ENCODE data around the gene PRXL2B. TPM values are rescaled to one million over a fixed set of nuclear protein-coding genes. Genes with fewer than 3 reads are reported as not detected.

Gene PRXL2B
- total and polyA plus RNA-seq, 4 donors, result 4.6 to 10.2 (median 8.1) TPM

DNA sequence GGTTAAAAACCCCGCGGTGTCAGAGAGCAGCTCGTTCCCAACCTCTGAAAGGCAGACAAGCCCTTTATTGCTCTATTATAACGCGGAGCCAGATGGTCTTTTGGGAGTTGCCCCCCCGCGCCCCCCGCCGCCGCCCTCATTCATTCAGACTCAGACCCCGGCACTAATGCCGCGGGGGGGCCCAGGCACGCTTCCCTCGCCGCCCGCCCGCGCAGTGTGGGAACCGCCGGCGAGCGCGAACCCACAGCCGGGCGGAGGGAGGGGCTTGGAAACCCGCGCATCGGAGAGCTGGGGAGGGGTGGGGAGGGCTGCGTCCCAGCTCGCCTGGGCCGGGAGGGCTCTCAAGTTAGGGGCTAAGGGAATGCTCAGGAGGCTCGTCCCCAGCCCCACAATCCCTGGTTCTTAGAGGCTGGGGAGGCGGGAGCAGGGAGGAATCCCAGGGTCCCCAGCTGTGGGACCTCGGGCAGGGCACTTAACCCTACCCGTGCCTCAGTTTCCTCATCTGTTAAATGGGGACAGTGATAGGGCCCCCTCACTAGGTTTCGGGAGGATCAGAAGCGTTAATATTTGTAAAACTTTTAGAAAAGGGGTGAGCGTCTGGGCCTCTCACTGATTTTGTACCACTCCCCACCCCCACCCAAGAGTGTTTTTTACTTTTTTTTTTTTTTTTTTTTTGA is 45.6 kb upstream of the PRXL2B start:
- Histone ChIP-seq H3K36me3 (ENCODE audit: control insufficient read depth in 4 of 4, insufficient read depth in 3 of 4, low read depth in 1 of 4, low read length in 3 of 4) (no peaks in the 10 kb centered on the region), H3K27ac (ENCODE audit: low read depth in 1 of 2, low read length in 2 of 2) (no peak overlapping the region), H3K4me3 (ENCODE audit: low read depth in 1 of 3, low read length in 3 of 3) (no peak overlapping the region), H3K27me3 (ENCODE audit: control insufficient read depth in 4 of 4, insufficient read depth in 4 of 4, low read length in 3 of 4) (no peaks in the 10 kb centered on the region), H3K4me1 (ENCODE audit: control insufficient read depth in 4 of 4, insufficient read depth in 4 of 4, low read length in 3 of 4) (peaks cover 0 to 18% (median 6%) of the 10 kb centered on the region in 4 donors), H3K9me3 (ENCODE audit: control insufficient read depth in 4 of 4, low read length in 3 of 4) (no peaks in the 10 kb centered on the region), H3K9ac (ENCODE audit: low read depth in 1 of 2, low read length in 2 of 2) (no peak overlapping the region)
- no peak for TF ChIP-seq RAD21 (IDR thresholded peaks at IDR 0.05)
- no peak for TF ChIP-seq HNF4A (conservative IDR thresholded peaks at IDR 0.05)
- no peak for TF ChIP-seq NR2F2 (IDR thresholded peaks at IDR 0.05)
- no peak for TF ChIP-seq YY1 (IDR thresholded peaks at IDR 0.05)
- no peak for TF ChIP-seq GABPA (IDR thresholded peaks at IDR 0.05 in 1 of 2, conservative IDR thresholded peaks at IDR 0.05 in 1 of 2)
- TF ChIP-seq, protein P1, sequence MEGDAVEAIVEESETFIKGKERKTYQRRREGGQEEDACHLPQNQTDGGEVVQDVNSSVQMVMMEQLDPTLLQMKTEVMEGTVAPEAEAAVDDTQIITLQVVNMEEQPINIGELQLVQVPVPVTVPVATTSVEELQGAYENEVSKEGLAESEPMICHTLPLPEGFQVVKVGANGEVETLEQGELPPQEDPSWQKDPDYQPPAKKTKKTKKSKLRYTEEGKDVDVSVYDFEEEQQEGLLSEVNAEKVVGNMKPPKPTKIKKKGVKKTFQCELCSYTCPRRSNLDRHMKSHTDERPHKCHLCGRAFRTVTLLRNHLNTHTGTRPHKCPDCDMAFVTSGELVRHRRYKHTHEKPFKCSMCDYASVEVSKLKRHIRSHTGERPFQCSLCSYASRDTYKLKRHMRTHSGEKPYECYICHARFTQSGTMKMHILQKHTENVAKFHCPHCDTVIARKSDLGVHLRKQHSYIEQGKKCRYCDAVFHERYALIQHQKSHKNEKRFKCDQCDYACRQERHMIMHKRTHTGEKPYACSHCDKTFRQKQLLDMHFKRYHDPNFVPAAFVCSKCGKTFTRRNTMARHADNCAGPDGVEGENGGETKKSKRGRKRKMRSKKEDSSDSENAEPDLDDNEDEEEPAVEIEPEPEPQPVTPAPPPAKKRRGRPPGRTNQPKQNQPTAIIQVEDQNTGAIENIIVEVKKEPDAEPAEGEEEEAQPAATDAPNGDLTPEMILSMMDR (IDR thresholded peaks at IDR 0.05; ENCODE audit: low read depth, low read length, missing input control), result no peak
- TF ChIP-seq, protein P2, sequence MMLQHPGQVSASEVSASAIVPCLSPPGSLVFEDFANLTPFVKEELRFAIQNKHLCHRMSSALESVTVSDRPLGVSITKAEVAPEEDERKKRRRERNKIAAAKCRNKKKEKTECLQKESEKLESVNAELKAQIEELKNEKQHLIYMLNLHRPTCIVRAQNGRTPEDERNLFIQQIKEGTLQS (IDR thresholded peaks at IDR 0.05), result no peak
- no peak for TF ChIP-seq HNF4G (IDR thresholded peaks at IDR 0.05)
- DNase-seq (ENCODE audit: low spot score), result no peak
- 16% methylated on average over 39 of the region's 39 CpGs for WGBS

DNA sequence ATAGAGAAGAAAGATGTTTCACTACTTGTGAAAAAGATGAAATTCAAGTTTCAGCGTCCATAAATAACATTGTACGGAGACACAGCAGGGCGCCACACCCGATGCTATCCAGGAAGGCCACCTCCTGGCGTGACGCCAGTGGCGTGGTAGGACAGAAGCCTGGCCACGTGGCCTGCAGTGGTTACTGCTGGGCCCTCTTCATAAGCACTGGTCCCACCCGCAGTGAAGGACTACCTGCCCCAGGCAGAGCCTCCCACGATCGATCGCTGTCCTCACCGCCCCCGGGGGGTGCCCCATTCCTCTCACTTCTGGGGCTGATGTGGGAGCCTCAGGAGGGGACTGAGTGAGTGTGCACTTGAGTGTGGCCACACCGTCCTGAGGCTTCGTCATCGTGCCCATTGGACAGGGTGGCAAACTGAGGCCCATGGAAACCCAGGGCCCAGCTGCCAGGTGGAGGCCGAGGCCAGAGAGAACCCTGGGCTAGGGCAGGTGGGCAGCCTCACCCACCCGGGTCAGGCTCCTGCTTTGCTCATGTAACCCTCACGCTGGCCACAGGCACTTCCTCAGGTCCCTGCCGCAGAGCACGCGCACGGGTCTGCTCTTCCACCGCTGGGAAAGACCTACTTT is 44.8 kb upstream of the PRXL2B start:
- Histone ChIP-seq H3K4me1 (ENCODE audit: control insufficient read depth in 4 of 4, insufficient read depth in 4 of 4, low read length in 3 of 4) (peaks cover 0 to 22% (median 10%) of the 10 kb centered on the region in 4 donors), H3K9ac (ENCODE audit: low read depth in 1 of 2, low read length in 2 of 2) (no peak overlapping the region), H3K4me3 (ENCODE audit: low read depth in 1 of 3, low read length in 3 of 3) (no peak overlapping the region), H3K36me3 (ENCODE audit: control insufficient read depth in 4 of 4, insufficient read depth in 3 of 4, low read depth in 1 of 4, low read length in 3 of 4) (no peaks in the 10 kb centered on the region), H3K27ac (ENCODE audit: low read depth in 1 of 2, low read length in 2 of 2) (no peak overlapping the region), H3K9me3 (ENCODE audit: control insufficient read depth in 4 of 4, low read length in 3 of 4) (no peaks in the 10 kb centered on the region), H3K27me3 (ENCODE audit: control insufficient read depth in 4 of 4, insufficient read depth in 4 of 4, low read length in 3 of 4) (no peaks in the 10 kb centered on the region)
- DNase-seq (ENCODE audit: low spot score), result no peak
- TF ChIP-seq RAD21 (IDR thresholded peaks at IDR 0.05), result no peak
- TF ChIP-seq RXRA (IDR thresholded peaks at IDR 0.05), result no peak
- TF ChIP-seq, protein P3, sequence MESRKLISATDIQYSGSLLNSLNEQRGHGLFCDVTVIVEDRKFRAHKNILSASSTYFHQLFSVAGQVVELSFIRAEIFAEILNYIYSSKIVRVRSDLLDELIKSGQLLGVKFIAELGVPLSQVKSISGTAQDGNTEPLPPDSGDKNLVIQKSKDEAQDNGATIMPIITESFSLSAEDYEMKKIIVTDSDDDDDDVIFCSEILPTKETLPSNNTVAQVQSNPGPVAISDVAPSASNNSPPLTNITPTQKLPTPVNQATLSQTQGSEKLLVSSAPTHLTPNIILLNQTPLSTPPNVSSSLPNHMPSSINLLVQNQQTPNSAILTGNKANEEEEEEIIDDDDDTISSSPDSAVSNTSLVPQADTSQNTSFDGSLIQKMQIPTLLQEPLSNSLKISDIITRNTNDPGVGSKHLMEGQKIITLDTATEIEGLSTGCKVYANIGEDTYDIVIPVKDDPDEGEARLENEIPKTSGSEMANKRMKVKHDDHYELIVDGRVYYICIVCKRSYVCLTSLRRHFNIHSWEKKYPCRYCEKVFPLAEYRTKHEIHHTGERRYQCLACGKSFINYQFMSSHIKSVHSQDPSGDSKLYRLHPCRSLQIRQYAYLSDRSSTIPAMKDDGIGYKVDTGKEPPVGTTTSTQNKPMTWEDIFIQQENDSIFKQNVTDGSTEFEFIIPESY (IDR thresholded peaks at IDR 0.05), result no peak
- TF ChIP-seq YY1 (IDR thresholded peaks at IDR 0.05), result no peak
- TF ChIP-seq HNF4G (IDR thresholded peaks at IDR 0.05), result no peak
- TF ChIP-seq SP1 (IDR thresholded peaks at IDR 0.05), result no peak
- no peak for TF ChIP-seq GABPA (IDR thresholded peaks at IDR 0.05 in 1 of 2, conservative IDR thresholded peaks at IDR 0.05 in 1 of 2)
- no peak for TF ChIP-seq NR2F2 (IDR thresholded peaks at IDR 0.05)
- WGBS, result 72% methylated on average over 25 of the region's 25 CpGs
